WTC11 (cell line): Measurements from ENCODE around the gene METTL2A. TPM values are rescaled to one million over a fixed set of nuclear protein-coding genes. Genes with fewer than 3 reads are reported as not detected.

Source experiments
- ATAC-seq: fragments of 200-7000 bp; cut with Tn5 transposase; 2 replicates; pipeline ENCODE4 v1.10.0; 2021; ENCODE audit warnings: mild to moderate bottlenecking, moderate library complexity
- CTCF ChIA-PET: fragments of 300-600 bp; sonication (Branson Sonifier 250); formaldehyde crosslinking; loops from one replicate; lab custom pipeline; 2021; ENCODE audit warnings: antibody characterized with exemption; lab: Charles Lee
- POLR2A ChIA-PET: fragments of 350-600 bp; sonication (Branson Sonifier 250); formaldehyde crosslinking; loops from one replicate; lab custom pipeline; 2021; ENCODE audit warnings: antibody characterized with exemption; lab: Charles Lee
- DNase-seq: peaks from one replicate; pipeline ENCODE4 v3.0.0; 2021; ENCODE audit warnings: low spot score
- H3K27ac Mint-ChIP-seq: 2 replicates; pipeline ENCODE4 v1.8.0; 2021; ENCODE audit warnings: mixed read lengths
- H3K27me3 Mint-ChIP-seq: 2 replicates; pipeline ENCODE4 v1.8.0; 2021; ENCODE audit warnings: low read depth, mild to moderate bottlenecking, moderate library complexity, mixed read lengths
- H3K36me3 Mint-ChIP-seq: 2 replicates; pipeline ENCODE4 v1.8.0; 2021; ENCODE audit warnings: mixed read lengths
- H3K4me1 Mint-ChIP-seq: 2 replicates; pipeline ENCODE4 v1.8.0; 2022; ENCODE audit warnings: mixed read lengths
- H3K4me3 Mint-ChIP-seq: 2 replicates; pipeline ENCODE4 v1.8.0; 2021; ENCODE audit warnings: mild to moderate bottlenecking, moderate library complexity, mixed read lengths
- H3K9me3 Mint-ChIP-seq: 2 replicates; pipeline ENCODE4 v1.8.0; 2021; ENCODE audit warnings: mixed read lengths
- AFF4 ChIP-seq: sonication (generic); formaldehyde crosslinking; IDR thresholded peaks from 2 replicates; pipeline ENCODE4 v1.8.1; 2023; ENCODE audit warnings: mild to moderate bottlenecking, missing genetic modification reagents, borderline replicate concordance
- ATF6 ChIP-seq: sonication (generic); formaldehyde crosslinking; IDR thresholded peaks from 2 replicates; pipeline ENCODE4 v1.8.1; 2023; ENCODE audit warnings: mild to moderate bottlenecking, missing genetic modification reagents
- CBFB ChIP-seq: sonication (generic); formaldehyde crosslinking; IDR thresholded peaks from 2 replicates; pipeline ENCODE4 v1.8.1; 2022; ENCODE audit warnings: mild to moderate bottlenecking, low read depth, missing genetic modification reagents
- CREM ChIP-seq: sonication (generic); formaldehyde crosslinking; IDR thresholded peaks from 2 replicates; pipeline ENCODE4 v1.8.1; 2022; ENCODE audit warnings: mild to moderate bottlenecking, missing genetic modification reagents, moderate library complexity
- E2F5 ChIP-seq: sonication (generic); formaldehyde crosslinking; IDR thresholded peaks from 2 replicates; pipeline ENCODE4 v1.8.1; 2022; ENCODE audit warnings: mild to moderate bottlenecking, moderate library complexity, missing genetic modification reagents
- ELF4 ChIP-seq: sonication (generic); formaldehyde crosslinking; IDR thresholded peaks from 2 replicates; pipeline ENCODE4 v1.8.1; 2022; ENCODE audit warnings: low read depth, mild to moderate bottlenecking, moderate library complexity, missing genetic modification reagents
- FOXJ3 ChIP-seq: sonication (generic); formaldehyde crosslinking; IDR thresholded peaks from 2 replicates; pipeline ENCODE4 v1.9.0; 2021; ENCODE audit warnings: missing genetic modification reagents, mild to moderate bottlenecking, borderline replicate concordance
- GABPB1 ChIP-seq: sonication (generic); formaldehyde crosslinking; IDR thresholded peaks from 2 replicates; pipeline ENCODE4 v1.8.1; 2023; ENCODE audit warnings: mild to moderate bottlenecking, missing genetic modification reagents
- GRHL2 ChIP-seq: fragments of 250-450 bp; sonication (Bioruptor Pico); IDR thresholded peaks from 2 replicates; pipeline ENCODE4 v1.8.0; 2022; ENCODE audit warnings: mild to moderate bottlenecking, moderate library complexity; ENCODE audit not compliant: insufficient replicate concordance, severe bottlenecking
- KAT7 ChIP-seq: sonication (generic); formaldehyde crosslinking; IDR thresholded peaks from 2 replicates; pipeline ENCODE4 v1.8.1; 2023; ENCODE audit warnings: missing genetic modification reagents, mild to moderate bottlenecking, borderline replicate concordance
- PRRX2 ChIP-seq: fragments of 250-450 bp; sonication (Bioruptor Pico); IDR thresholded peaks from 2 replicates; pipeline ENCODE4 v1.8.0; 2021; ENCODE audit warnings: mild to moderate bottlenecking
- SMAD4 ChIP-seq: sonication (generic); formaldehyde crosslinking; IDR thresholded peaks from 2 replicates; pipeline ENCODE4 v1.8.0; 2022; ENCODE audit warnings: mild to moderate bottlenecking, missing genetic modification reagents
- SOX15 ChIP-seq: fragments of 250-450 bp; sonication (Bioruptor Pico); IDR thresholded peaks from 2 replicates; pipeline ENCODE4 v1.9.0; 2021; ENCODE audit warnings: mild to moderate bottlenecking
- STAT6 ChIP-seq: sonication (generic); formaldehyde crosslinking; conservative IDR thresholded peaks from 2 replicates; pipeline ENCODE4 v1.8.1; 2023; ENCODE audit warnings: mild to moderate bottlenecking, low read depth, missing genetic modification reagents, moderate library complexity
- ZNF121 ChIP-seq: sonication (generic); formaldehyde crosslinking; IDR thresholded peaks from 2 replicates; pipeline ENCODE4 v1.8.0; 2023; ENCODE audit warnings: missing genetic modification reagents
- ZNF232 ChIP-seq: sonication (generic); formaldehyde crosslinking; IDR thresholded peaks from 2 replicates; pipeline ENCODE4 v1.8.0; 2022; ENCODE audit warnings: mild to moderate bottlenecking, missing genetic modification reagents
- ZNF263 ChIP-seq: sonication (generic); formaldehyde crosslinking; IDR thresholded peaks from 2 replicates; pipeline ENCODE4 v1.8.1; 2022; ENCODE audit warnings: low read depth, mild to moderate bottlenecking, moderate library complexity, missing genetic modification reagents
- ZNF317 ChIP-seq: sonication (generic); formaldehyde crosslinking; IDR thresholded peaks from 2 replicates; pipeline ENCODE4 v1.8.1; 2023; ENCODE audit warnings: low read depth, mild to moderate bottlenecking, moderate library complexity, missing genetic modification reagents, borderline replicate concordance
- total RNA-seq: library from RNA; stranded (reverse); gene quantifications from 3 replicates; pipeline ENCODE4 v1.2.3, GENCODE V29; 2021
- TF ChIP-seq, protein P1 (sequence below): sonication (generic); formaldehyde crosslinking; IDR thresholded peaks from 2 replicates; pipeline ENCODE4 v1.8.1; 2022; ENCODE audit warnings: low read depth, missing genetic modification reagents, borderline replicate concordance

Gene METTL2A
- total RNA-seq, 1 experiment from 2014 or later, result 33.6 TPM

DNA sequence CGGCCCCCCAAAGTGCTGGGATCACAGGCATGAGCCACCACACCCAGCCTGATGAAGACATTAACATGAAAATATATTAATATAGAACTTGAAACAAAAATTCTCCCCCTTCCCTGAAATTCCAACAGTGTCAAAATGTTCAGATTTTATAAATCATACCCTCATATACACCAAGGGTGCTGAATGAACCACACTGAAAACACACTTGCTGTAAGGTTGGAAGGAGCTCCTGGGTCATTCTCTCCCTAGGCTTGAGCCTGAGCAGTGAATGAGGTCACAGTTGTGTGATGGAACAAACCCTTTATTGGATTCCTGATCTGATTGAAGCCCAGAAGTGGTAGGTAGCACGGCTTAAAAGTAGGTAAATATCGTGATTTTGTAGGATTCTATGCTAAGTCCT lies 43.4 kb upstream of the METTL2A start, which contains the start of gene EFCAB3:
EFCAB3 (plus strand) TSS at position 301 of the 400 bp plus-strand sequence. CDS start 2,427 bp downstream, outside the sequence.
- no peaks in the 10 kb centered on the region for H3K36me3 Mint-ChIP-seq
- no peak for ATAC-seq
- ChIA-PET POLR2A (no interaction called here), CTCF (no interaction called here)
- DNase-seq, result no peak
- no peaks in the 10 kb centered on the region for H3K9me3 Mint-ChIP-seq
- H3K27me3 Mint-ChIP-seq, result no peaks in the 10 kb centered on the region
- H3K27ac Mint-ChIP-seq, result no peak within 1 kb of the TSS
- no peak within 1 kb of the TSS for H3K4me3 Mint-ChIP-seq
- no peak for TF ChIP-seq GRHL2 (CRISPR knock-in tag)
- H3K4me1 Mint-ChIP-seq, result no peaks in the 10 kb centered on the region

DNA sequence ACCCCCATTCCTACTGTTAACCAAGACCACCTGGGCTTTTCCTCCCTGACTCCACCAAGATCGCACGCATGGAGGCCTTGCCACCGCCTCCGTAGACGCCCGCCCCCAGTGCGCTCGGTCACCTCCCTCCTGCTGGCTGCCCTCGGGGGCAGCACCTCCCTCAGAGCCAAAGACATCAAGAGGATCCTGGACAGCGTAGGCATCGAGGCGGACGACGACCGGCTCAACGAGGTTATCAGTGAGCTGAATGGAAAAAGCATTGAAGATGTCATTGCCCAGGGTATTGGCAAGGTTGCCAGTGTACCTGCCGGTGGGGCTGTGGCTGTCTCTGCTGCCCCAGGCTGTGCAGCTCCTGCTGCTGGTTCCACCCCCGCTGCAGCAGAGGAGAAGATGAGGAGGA lies 42.1 kb upstream of the METTL2A start:
- TF ChIP-seq AFF4, result no peak
- TF ChIP-seq ZNF317 (CRISPR knock-in tag), result no peak
- TF ChIP-seq, protein P1, sequence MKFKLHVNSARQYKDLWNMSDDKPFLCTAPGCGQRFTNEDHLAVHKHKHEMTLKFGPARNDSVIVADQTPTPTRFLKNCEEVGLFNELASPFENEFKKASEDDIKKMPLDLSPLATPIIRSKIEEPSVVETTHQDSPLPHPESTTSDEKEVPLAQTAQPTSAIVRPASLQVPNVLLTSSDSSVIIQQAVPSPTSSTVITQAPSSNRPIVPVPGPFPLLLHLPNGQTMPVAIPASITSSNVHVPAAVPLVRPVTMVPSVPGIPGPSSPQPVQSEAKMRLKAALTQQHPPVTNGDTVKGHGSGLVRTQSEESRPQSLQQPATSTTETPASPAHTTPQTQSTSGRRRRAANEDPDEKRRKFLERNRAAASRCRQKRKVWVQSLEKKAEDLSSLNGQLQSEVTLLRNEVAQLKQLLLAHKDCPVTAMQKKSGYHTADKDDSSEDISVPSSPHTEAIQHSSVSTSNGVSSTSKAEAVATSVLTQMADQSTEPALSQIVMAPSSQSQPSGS (CRISPR knock-in tag), result no peak
- no peak for TF ChIP-seq SOX15
- no peak for TF ChIP-seq PRRX2
- no peak for TF ChIP-seq ELF4
- TF ChIP-seq FOXJ3 (CRISPR knock-in tag), result no peak
- no peak for TF ChIP-seq CBFB
- Mint-ChIP-seq H3K36me3 (no peaks in the 10 kb centered on the region), H3K9me3 (no peaks in the 10 kb centered on the region), H3K27ac (no peak overlapping the region), H3K27me3 (no peaks in the 10 kb centered on the region), H3K4me1 (no peaks in the 10 kb centered on the region), H3K4me3 (no peak overlapping the region)
- ChIA-PET POLR2A (no interaction called here), CTCF (no interaction called here)
- ATAC-seq (no peak), DNase-seq (no peak)

GRCh38 chr17:62388856-62389255 lies 34.8 kb upstream of the METTL2A start:
- H3K4me3 Mint-ChIP-seq, result no peak overlapping the region
- no peak for ATAC-seq
- ChIA-PET POLR2A (no interaction called here), CTCF (no interaction called here)
- TF ChIP-seq SOX15, result no peak
- TF ChIP-seq ZNF121 (CRISPR knock-in tag), result no peak
- H3K9me3 Mint-ChIP-seq, result no peaks in the 10 kb centered on the region
- H3K27me3 Mint-ChIP-seq, result no peaks in the 10 kb centered on the region
- H3K36me3 Mint-ChIP-seq, result no peaks in the 10 kb centered on the region
- no peak overlapping the region for H3K27ac Mint-ChIP-seq
- no peaks in the 10 kb centered on the region for H3K4me1 Mint-ChIP-seq
- DNase-seq, result no peak

DNA sequence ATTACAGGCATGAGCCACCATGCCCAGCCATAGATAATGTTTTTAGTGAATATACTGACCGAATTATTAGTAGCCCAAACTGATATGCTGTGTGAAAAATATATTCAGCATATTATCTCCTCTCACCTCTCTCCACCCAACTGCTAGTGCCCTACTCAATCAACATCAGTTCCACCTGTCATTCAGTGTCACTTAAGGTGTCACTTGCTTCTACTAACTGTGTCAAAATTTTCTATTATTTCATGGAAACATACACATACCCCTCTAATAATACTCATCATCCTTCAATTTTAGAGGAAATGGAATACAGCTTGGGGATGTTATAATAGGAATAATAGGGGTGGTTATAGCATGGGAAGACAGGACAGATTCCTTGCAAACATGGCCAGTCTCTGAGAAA lies 30.8 kb upstream of the METTL2A start:
- ChIA-PET POLR2A (no interaction called here), CTCF (no interaction called here)
- Mint-ChIP-seq H3K36me3 (no peaks in the 10 kb centered on the region), H3K27ac (no peak overlapping the region), H3K4me1 (no peaks in the 10 kb centered on the region), H3K27me3 (no peaks in the 10 kb centered on the region), H3K4me3 (no peak overlapping the region), H3K9me3 (no peaks in the 10 kb centered on the region)
- DNase-seq (no peak), ATAC-seq (no peak)
- TF ChIP-seq ATF6 (CRISPR knock-in tag), result no peak
- no peak for TF ChIP-seq CBFB
- no peak for TF ChIP-seq ZNF232 (CRISPR knock-in tag)
- TF ChIP-seq E2F5 (CRISPR knock-in tag), result no peak
- TF ChIP-seq ELF4, result no peak
- TF ChIP-seq CREM (CRISPR knock-in tag), result no peak
- no peak for TF ChIP-seq SMAD4 (CRISPR knock-in tag)
- no peak for TF ChIP-seq STAT6
- no peak for TF ChIP-seq ZNF263
- TF ChIP-seq GABPB1, result no peak
- no peak for TF ChIP-seq KAT7 (CRISPR knock-in tag)
